Left forelimb (tissue), 1 donor: ENCODE results near the gene CXorf65.
A peak's percentile ranks its signal among the peaks of the same experiment; 100 is the strongest.

Experiments used
- DNase-seq: peaks from one replicate; pipeline ENCODE4 v3.0.0-alpha.2; 2018; ENCODE audit warnings: low spot score

Gene CXorf65

DNA sequence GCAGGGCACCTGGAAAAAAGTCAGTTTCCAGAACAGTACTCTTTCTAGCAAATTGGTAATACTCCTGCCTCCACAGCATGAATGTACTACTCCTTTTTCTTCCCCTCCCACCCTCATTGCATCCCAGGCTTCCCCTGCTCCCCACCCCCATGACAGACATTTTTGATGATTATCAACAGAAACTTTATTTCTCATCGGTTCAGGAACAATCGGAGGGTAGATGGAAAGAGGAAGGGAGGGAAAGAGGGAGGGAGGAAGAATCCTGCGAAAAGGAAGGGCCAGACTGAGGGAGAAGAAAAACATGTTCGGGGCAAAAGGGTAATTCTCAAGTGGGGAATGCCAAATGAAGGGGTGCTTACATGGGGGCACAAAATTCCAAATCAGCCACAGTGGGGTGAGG lies 705 bp upstream of the CXorf65 start:
- no peak for DNase-seq

DNA sequence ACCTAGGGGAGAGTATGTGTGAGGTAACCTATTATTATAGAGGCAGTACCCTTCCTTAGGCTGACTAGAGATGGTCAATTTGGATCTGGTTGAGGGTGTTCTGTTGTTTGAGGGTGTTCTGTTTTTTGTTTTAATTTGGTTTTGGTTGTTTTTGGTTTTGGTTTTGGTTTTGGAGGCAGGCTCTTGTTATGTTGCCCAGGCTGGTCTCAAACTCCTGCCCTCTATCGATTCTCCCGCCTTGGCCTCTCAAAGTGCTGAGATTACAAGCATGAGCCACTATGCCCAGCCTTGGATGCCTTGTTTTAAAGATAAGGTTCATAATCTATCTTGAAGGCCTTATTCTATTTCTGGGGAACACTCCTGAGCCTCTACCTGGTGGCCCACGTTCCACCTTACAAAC lies 912 bp downstream of the CXorf65 start:
- no peak for DNase-seq

DNA sequence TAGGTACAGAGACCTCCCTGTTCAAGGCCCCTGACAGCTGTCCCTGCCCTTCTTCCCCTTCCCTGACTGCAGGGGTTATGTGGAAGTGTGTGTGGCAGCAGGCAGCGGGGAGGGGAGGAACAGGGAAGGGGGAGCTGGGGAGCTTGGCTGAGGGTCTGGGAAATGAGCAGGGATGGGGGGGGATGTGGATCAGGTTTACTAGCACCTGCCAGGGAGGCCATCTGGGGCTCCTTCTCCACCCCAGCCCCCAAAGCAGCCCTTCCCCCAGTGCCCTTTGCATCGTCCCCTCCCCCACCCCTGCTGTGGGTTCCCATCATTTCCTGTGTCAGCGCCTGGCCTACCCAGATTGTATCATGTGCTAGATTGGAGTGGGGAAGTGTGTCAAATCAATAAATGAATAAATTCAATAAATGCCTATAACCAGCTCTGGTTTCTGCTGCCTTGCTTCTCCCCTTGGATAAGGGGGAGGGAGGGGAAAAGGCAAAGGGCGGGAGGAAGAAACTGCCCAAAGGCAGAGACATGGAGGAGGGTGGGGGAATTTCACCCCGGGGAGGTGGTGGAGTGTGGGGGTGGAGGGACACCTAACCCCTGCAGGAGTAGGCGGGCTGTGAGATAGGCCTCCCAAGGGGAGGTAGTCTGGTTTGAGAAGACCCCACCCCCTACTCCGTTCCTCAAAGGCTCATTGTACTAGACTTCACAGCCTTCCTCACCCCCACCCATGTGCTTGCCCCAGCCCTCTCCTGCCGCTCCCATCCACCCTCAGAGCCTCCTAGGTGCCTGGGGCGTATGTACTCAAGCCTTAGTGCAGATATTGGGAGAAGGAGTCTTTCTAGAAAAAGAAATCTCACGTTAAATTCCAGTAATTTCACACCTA lies 3.2 kb downstream of the CXorf65 start:
- DNase-seq, result peak; percentile 68

DNA sequence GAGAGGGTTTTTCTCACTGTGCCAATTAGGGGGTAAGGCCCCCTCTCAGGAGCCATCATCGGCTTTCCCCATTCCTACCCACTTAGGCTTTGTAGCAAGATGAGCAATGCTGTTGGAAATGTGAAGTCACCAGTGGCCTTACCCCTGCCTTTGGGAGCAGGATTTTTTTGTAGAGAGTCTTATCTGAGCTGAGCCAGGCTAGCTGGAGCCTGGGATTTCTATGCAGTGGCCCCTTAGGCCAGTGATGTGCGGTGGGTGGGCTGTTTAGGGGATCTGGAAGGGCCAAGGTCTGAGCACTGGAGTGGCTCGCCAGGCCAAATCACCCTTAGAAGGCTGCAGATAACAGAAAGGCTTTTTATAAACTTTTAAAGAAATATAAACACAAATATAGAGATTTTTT lies 4.2 kb downstream of the CXorf65 start:
- DNase-seq, result no peak

DNA sequence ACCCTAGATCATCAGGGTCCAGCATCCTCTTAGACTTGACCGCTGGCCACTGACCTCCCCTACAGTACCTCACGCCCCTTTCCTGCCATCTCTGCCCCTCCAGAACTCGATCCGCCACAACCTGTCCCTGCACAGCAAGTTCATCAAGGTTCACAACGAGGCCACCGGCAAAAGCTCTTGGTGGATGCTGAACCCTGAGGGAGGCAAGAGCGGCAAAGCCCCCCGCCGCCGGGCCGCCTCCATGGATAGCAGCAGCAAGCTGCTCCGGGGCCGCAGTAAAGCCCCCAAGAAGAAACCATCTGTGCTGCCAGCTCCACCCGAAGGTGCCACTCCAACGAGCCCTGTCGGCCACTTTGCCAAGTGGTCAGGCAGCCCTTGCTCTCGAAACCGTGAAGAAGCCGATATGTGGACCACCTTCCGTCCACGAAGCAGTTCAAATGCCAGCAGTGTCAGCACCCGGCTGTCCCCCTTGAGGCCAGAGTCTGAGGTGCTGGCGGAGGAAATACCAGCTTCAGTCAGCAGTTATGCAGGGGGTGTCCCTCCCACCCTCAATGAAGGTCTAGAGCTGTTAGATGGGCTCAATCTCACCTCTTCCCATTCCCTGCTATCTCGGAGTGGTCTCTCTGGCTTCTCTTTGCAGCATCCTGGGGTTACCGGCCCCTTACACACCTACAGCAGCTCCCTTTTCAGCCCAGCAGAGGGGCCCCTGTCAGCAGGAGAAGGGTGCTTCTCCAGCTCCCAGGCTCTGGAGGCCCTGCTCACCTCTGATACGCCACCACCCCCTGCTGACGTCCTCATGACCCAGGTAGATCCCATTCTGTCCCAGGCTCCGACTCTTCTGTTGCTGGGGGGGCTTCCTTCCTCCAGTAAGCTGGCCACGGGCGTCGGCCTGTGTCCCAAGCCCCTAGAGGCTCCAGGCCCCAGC lies 5.7 kb downstream of the CXorf65 start:
- DNase-seq, result no peak

DNA sequence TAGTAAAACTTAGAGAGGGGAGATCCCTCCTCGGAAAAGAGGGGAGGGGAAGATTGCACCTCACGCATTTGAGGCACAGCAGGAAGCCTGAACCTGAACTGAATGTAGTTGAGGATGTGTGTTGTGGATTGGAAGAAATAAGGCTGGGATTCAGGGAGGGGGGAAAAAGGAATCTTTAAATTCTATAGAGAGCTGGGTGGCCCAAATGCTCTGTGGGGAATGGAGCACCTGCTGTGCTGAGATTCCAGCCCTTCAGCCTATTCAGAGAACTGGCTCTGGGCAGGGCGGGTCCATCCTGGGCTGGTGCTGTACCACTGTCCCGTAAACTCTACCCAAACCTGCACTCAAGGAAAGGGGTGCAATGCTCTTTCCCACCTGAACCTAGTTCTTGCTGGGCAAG lies 6.8 kb downstream of the CXorf65 start:
- no peak for DNase-seq

DNA sequence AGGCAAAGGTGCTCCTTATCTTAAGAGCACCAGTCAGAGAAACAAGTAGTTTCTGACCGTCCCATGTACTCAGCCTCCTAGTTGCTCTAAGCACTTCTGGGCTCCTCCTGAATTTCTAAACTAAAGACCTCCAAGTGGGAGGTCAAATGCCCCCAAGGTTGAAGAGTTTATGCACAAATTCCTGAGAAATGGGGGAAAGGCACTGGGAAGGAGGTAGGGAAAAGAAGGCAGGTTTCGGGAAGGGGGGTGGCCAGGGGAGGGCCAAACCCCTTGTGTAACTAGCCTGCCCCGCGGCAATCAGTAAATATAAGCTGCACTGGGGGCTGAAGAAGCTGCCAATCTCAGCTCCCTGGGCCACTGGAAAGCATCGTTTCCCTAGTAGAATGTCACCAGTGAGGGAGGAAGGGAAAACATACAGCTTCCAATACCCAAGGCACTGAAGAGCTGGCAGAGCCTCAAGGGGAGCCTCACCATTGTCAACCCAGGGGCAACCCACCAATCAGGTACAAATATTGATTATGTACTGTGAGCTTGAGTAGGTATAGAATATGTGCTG lies 7.5 kb downstream of the CXorf65 start:
- no peak for DNase-seq

DNA sequence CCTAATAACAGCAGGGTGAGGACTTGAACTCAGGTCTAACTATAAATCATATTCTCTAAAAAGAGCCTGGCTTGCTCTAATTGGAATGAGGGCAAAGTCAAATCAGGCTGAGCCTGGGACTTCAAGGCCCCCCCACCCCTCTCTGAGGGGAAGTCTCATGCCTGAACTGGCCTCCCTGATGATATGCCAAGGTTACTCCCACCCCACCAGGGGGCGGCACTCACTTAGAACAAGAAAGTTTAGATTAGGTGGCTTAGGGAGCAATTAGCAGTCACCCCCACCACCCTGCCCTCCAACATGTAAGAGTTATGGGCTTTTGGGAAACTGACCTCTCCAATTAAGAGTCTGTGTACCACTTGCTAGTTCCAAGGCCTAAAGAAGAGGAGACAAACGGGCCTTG lies 8.2 kb downstream of the CXorf65 start:
- no peak for DNase-seq

DNA sequence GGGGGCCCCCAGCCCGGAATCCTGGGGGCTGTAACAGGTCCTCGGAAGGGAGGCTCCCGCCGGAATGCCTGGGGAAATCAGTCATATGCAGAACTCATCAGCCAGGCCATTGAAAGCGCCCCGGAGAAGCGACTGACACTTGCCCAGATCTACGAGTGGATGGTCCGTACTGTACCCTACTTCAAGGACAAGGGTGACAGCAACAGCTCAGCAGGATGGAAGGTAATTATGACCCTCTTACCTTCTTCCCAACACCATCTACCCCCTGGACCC lies 9.8 kb downstream of the CXorf65 start:
- no peak for DNase-seq

DNA sequence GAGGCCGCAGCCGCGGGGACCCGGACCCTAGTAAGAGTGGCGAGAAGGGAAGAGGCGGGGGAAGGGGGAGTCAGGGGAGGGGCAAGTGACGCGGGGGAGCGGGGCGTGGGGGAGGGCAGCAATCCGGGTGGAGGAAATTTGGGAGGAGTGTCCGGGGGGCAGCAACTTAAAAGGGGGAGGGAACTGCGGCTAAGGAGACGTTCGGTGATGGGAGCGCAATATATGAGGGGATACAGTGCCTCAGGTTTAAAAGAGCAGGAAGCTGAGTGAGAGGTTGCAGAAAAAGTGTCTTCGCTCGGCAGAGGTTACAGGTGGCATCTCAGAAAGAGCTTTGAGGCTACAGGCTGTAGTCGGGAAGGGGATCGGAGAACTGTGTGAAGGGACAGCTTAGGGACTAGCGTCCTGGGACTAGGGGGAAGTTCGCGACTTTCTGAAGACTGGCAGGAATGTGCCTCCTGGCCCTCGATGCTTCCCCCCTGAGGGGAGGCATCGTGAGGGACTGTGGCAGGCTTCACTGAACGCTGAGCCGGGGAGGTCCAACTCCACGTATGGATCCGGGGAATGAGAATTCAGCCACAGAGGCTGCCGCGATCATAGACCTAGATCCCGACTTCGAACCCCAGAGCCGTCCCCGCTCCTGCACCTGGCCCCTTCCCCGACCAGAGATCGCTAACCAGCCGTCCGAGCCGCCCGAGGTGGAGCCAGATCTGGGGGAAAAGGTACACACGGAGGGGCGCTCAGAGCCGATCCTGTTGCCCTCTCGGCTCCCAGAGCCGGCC lies 10.4 kb downstream of the CXorf65 start:
- no peak for DNase-seq

DNA sequence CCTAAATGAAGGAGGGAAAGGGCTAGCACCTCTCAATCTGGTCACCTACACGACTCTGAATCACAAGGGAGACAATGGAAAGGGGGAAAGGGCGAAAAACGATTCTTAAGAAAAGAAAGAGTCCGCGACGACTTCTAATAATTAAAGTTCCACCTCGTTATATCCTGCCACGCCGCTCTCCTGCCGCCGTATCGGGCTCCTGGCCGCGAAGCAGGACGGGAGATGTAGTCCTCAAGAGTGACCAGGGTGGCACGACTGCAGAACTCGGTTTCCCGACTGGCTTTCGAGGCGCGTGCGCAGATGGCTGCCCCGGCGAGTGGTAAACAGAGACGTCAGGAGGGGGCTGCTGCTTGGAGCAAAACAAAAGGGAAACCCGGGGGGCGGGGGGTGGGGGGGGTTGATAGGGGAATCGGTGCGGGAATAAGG lies 11.0 kb downstream of the CXorf65 start, which contains the start of gene FOXO4:
Gene FOXO4 (plus strand): TSS at position 297 of the 426 bp plus-strand sequence. CDS start 678 bp downstream, outside the sequence.
- DNase-seq, result peak; percentile 88

DNA sequence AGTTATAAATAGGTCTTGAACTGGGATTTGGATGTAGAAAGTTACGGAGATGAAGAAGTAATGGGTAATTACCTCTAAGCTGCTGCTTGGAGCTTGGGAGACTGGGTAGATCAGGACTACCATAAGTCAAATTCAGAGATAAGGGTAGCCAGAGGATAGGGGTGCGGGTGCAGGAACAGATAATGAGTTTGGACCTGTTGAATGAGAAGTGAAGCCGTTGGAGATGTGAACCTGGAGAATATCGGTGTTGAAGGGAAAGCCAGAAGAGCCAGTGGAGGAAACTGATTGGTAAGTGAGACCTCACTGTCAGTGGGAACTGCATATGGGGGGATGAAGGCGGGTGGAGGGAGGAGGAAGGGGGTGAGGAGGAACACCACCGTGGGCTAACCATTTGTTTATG lies 11.5 kb downstream of the CXorf65 start:
- DNase-seq, result no peak

DNA sequence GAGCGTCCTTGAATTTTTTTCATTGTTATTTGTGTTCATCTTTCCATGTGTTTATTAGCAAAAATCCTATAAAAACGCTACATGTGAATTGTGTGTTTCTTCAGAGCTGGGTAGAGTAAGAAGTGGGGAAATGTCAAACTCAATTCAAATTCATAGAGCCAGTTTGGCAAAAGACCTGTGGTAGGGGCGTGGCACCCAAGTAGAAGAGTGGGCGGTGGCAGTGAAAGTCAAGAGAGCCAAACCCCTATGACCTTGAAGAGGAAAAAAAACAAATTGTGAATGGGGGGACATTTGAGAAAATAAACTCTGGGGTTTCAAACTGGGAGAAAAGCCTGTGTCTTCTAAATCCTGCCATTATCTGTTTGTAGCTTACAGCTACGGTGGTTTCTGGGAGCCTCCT lies 15.3 kb downstream of the CXorf65 start:
- no peak for DNase-seq

DNA sequence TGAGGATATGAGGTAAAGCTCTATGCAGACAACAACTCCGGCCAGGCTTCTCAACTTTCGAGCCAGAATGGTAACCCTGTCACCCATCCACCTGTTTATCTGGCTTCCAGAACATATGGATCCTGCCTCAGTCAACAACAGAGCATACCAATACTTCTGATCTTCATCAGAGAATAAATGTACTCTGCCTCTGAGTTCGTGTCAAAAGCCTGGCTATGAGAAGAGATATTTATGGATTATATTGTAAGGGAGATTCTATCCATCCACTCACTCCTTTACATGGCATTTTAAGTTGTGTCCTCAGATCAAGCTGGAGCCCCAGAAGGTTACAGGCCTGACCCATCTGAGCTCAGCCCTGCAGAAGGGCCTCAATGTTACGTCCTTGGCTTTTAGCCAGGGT lies 20.6 kb downstream of the CXorf65 start:
- no peak for DNase-seq

DNA sequence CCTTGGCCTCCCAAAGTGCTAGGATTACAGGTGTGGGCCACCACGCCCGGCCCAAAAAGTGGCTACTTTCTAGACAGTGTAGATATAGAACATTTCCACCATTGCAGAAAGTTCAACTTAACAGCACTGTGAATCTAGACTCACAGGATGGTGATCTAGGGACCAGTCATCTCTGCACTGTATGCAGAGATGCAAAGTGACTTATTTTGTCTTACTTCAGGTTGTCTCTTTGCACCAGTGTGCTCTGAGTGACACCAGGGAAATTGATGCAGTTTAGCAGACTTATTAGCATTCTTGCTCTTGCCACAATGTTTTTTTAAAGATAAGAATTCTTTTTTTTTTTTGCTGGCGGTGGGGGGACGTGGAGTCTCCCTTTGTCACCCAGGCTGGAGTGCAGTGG lies 23.7 kb downstream of the CXorf65 start:
- no peak for DNase-seq

DNA sequence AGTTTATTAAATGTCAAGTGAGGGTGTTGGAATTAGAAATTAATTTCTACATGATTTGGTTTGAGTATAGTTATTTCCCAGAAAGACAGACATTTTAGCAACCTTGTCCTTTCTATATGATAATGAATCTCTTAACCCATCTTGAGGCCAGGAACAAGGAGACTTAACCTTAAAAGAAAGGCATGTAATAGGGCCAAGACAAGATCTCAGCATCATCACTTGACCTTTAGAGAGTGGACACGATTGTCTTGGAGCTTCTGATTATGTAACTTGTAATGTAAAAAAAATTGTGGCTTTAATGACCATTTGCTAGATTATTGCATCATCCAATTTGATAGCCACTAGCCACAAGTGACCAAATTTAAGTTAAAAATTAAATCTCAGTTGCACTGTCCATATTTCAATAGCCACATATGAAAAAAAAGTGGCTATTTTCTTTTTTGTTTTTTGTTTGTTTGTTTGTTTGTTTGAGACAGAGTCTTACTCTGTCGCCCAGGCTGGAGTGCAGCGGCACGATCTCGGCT lies 24.4 kb downstream of the CXorf65 start:
- no peak for DNase-seq

DNA sequence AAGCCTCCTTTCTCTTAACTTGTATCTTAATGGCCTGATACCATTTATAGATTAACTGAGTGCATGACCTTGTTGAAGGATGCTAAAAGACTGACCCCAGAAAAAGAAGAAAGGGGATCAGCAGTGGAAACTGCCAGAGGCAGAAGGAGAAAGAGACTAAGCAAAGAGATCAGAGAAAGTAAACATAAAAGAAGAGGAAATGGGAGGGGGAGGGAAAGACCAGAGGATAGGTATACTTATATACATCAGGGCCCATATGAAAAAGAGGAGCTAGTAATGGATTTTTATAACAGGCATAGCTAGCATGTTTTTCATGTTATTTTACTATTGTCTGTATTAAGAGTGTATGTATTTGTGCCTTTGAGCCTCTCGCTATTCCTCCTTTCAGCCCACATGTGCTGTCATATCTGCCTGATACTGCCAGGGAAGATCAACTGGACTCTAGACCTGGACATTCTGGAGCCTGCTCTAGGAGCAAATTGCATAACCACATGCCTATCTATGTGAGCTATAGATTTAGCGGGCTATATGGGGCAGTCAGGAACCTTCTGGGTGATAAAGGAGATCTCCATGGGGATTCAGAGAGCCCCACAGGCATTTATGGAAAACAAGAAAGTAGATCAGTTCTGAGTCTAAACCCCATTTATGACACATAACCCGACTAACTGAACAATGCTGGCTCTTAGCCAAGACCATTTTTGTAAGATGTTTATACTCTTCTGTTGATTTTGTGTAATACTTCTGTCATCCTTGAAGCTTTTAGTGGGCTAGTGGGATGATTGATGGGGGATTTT lies 25.0 kb downstream of the CXorf65 start:
- no peak for DNase-seq

DNA sequence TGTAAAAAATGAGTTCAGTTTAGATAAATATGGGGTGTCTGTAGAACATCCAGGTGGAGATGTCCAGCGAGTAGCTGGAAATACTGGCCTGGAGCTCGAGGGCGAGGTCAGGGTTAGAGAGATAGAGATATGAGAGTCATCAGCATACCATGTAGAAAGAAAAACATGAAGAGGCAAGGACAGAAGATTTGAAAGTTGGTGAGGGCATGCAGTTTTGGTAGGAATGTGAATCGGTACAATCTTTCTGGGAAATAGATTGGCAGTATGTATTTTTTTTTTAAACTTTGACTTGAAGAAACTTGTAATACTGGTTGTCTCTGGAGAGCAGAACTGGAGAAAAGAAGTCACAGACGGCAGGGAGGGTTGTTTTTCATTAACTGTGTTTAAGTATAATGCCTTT lies 36.0 kb downstream of the CXorf65 start:
- no peak for DNase-seq

DNA sequence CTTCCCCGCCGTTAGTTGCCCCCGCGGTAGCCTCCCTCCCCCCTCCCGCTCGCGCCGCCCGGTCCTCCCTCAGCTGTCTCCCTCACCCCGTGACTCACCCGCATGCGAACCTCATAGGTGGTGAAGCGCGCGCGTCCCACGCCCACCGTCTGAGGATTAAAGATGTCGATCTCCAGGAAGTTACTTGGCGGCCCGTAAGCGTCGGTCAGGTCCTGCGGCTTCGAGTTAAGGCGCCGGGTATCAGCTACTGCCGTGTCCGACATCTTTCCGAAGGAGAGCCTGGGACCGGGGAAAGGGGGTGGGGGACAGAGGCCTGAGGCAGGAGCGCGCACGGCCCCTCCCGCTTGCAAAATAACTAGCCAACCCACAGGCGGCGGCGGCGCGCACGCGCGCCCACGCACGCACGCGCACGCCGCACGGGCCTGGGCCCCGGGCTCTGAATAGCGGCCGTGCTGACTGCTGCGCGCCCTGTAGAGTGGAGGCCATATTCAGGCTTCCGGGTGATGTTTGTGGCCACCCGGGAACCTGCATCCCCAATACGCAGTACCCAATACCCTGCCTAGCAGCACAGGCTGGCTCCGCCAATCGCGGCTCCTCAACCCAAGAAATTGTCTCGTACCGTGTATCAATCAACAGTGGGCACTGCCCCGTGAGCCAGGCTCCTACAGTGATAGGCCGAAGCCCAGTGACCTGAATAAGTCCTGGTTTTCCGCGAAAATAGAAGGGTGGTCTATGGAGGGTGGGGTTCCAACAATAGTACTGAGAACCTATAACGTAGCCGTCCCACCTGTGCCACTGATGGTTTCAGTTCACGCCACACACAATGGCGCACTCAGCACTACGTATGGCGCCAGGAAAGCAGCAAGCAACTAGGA lies 38.3 kb downstream of the CXorf65 start, which contains the start of gene SNX12:
Gene SNX12 (minus strand): TSS at position 291 of the 875 bp plus-strand sequence. CDS start 28 bp downstream, at position 263.
- peak; percentile 88 for DNase-seq

DNA sequence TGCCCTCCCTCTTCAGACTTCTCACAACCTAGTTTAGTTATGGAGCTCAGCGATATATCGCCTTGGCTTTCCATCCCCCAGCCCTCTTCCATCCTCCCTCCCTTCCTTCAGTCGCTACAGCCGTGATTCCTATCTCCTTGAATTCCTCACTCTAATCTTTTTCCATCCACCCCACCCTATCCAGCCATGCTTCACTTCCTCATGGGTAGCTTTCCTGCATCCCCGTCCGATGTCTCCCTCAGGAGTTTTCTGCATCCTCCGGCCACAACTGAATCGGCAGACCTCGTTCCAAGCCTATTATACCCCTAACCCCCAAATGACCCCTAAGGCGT lies 38.9 kb downstream of the CXorf65 start:
- no peak for DNase-seq
